IMR-90 (cell line): Measurements from ENCODE around the gene MYCBP. TPM values are rescaled to one million over a fixed set of nuclear protein-coding genes. Genes with fewer than 3 reads are reported as not detected.

ENCODE experiments used
- ATAC-seq: fragments of 200-7000 bp; cut with Tn5 transposase; 2 replicates; pipeline ENCODE4 v1.9.1; 2020; ENCODE audit warnings: low read depth, mild to moderate bottlenecking, moderate library complexity
- BruUV-seq: library from RNA; stranded (reverse); fragments of 400-500 nt; replicated peaks from 2 replicates; lab custom pipeline; 2021; lab: Mats Ljungman, UMichigan
- CTCF ChIA-PET: fragments of 300-600 bp; formaldehyde crosslinking; extraction: SDS; loops from one replicate; lab custom pipeline; 2021; ENCODE audit warnings: antibody characterized with exemption; lab: Yijun Ruan, JAX
- POLR2A ChIA-PET: fragments of 300-600 bp; sonication (Branson Sonifier 250); formaldehyde crosslinking; loops from one replicate; lab custom pipeline; 2022; ENCODE audit warnings: antibody characterized with exemption; ENCODE audit not compliant: unreplicated experiment; lab: Charles Lee
- DNase-seq: peaks from one replicate; pipeline ENCODE4 v3.0.0; 2013
- H2AFZ ChIP-seq: replicated peaks from 2 replicates; pipeline ENCODE3; 2013; ENCODE audit warnings: low read length, mild to moderate bottlenecking; ENCODE audit not compliant: poor library complexity
- H2AK5ac ChIP-seq: 2 replicates; pipeline ENCODE4 v1.6.1; 2013; ENCODE audit warnings: low read depth, low read length, inconsistent platforms
- H2AK9ac ChIP-seq: replicated peaks from 2 replicates; pipeline ENCODE3; 2013; ENCODE audit warnings: mild to moderate bottlenecking, low read depth, low read length, moderate library complexity; ENCODE audit not compliant: poor library complexity
- H2BK120ac ChIP-seq: 2 replicates; pipeline ENCODE4 v1.6.1; 2013; ENCODE audit warnings: low read depth, low read length, inconsistent platforms
- H2BK15ac ChIP-seq: 3 replicates; pipeline ENCODE4 v1.6.1; 2013; ENCODE audit warnings: low read depth, low read length, inconsistent platforms
- H2BK20ac ChIP-seq: 2 replicates; pipeline ENCODE4 v1.6.1; 2013; ENCODE audit warnings: low read depth, mild to moderate bottlenecking, inconsistent platforms, low read length, moderate library complexity
- H2BK5ac ChIP-seq: 2 replicates; pipeline ENCODE4 v1.6.1; 2013; ENCODE audit warnings: mild to moderate bottlenecking, low read depth, low read length, inconsistent platforms; ENCODE audit not compliant: poor library complexity, severe bottlenecking
- H3K14ac ChIP-seq: replicated peaks from 2 replicates; pipeline ENCODE4 v1.6.1; 2013; ENCODE audit warnings: low read depth, low read length, inconsistent platforms
- H3K18ac ChIP-seq: 2 replicates; pipeline ENCODE4 v1.6.1; 2013; ENCODE audit warnings: low read depth, low read length, control low read depth
- H3K23ac ChIP-seq: 2 replicates; pipeline ENCODE4 v1.6.1; 2013; ENCODE audit warnings: low read depth, low read length, inconsistent platforms
- H3K27ac ChIP-seq: 2 replicates; pipeline ENCODE4 v1.5.1; 2013; ENCODE audit warnings: mild to moderate bottlenecking, control low read depth, low read length; ENCODE audit not compliant: insufficient read depth
- H3K27me3 ChIP-seq: 2 replicates; pipeline ENCODE4 v1.6.1; 2013; ENCODE audit warnings: low read length; ENCODE audit not compliant: control insufficient read depth, insufficient read depth
- H3K36me3 ChIP-seq: 2 replicates; pipeline ENCODE4 v1.6.1; 2013; ENCODE audit warnings: low read length, mixed read lengths; ENCODE audit not compliant: control insufficient read depth, insufficient read depth
- H3K4ac ChIP-seq: 2 replicates; pipeline ENCODE4 v1.6.1; 2013; ENCODE audit warnings: low read depth, low read length, inconsistent platforms
- H3K4me1 ChIP-seq: 2 replicates; pipeline ENCODE4 v1.6.1; 2013; ENCODE audit warnings: low read length, mixed read lengths; ENCODE audit not compliant: control insufficient read depth, insufficient read depth
- H3K4me2 ChIP-seq: 2 replicates; pipeline ENCODE4 v1.6.1; 2013; ENCODE audit warnings: low read depth, mild to moderate bottlenecking, control low read depth, low read length, moderate library complexity
- H3K4me3 ChIP-seq: 2 replicates; pipeline ENCODE4 v1.5.1; 2013; ENCODE audit warnings: low read depth, mild to moderate bottlenecking, control low read depth, low read length, moderate library complexity; ENCODE audit not compliant: insufficient read depth
- H3K56ac ChIP-seq: 2 replicates; pipeline ENCODE4 v1.6.1; 2013; ENCODE audit warnings: low read length, inconsistent platforms; ENCODE audit not compliant: insufficient read depth; ENCODE audit errors: extremely low read depth
- H3K79me1 ChIP-seq, 2 experiments: 2 replicates each; pipeline ENCODE4 v1.6.1; 2013; ENCODE audit warnings: low read length in 2 of 2, inconsistent platforms in 1 of 2, low read depth in 1 of 2
- H3K9ac ChIP-seq: 2 replicates; pipeline ENCODE4 v1.6.1; 2013; ENCODE audit warnings: low read depth, low read length, control low read depth
- H3K9me1 ChIP-seq: 2 replicates; pipeline ENCODE4 v1.6.1; 2013; ENCODE audit warnings: low read length, inconsistent platforms; ENCODE audit not compliant: insufficient read depth
- H3K9me3 ChIP-seq: 2 replicates; pipeline ENCODE4 v1.6.1; 2013; ENCODE audit warnings: low read length; ENCODE audit not compliant: control insufficient read depth, insufficient read depth
- H4K20me1 ChIP-seq: 2 replicates; pipeline ENCODE4 v1.6.1; 2013; ENCODE audit warnings: low read length, inconsistent platforms; ENCODE audit not compliant: insufficient read depth
- H4K5ac ChIP-seq: 2 replicates; pipeline ENCODE4 v1.6.1; 2013; ENCODE audit warnings: mild to moderate bottlenecking, low read depth, low read length, control low read depth
- H4K8ac ChIP-seq, 2 experiments: 2 replicates each; pipeline ENCODE4 v1.6.1; 2013; ENCODE audit warnings: low read depth in 2 of 2, low read length in 2 of 2, control low read depth in 1 of 2, inconsistent platforms in 1 of 2
- H4K91ac ChIP-seq: 2 replicates; pipeline ENCODE4 v1.6.1; 2013; ENCODE audit warnings: low read depth, low read length, inconsistent platforms; ENCODE audit not compliant: insufficient read depth
- BHLHE40 ChIP-seq: fragments of 150-350 bp; IDR thresholded peaks from 2 replicates; pipeline ENCODE4 v1.6.1; 2016; ENCODE audit warnings: mild to moderate bottlenecking, low read depth, low read length
- CHD1 ChIP-seq: IDR thresholded peaks from 2 replicates; pipeline ENCODE4 v1.6.1; 2012; ENCODE audit warnings: low read depth, low read length, improper control_type of control experiment
- FOS ChIP-seq: fragments of 150-350 bp; IDR thresholded peaks from 2 replicates; pipeline ENCODE4 v1.6.1; 2016; ENCODE audit warnings: low read depth, low read length
- MAFK ChIP-seq: IDR thresholded peaks from 2 replicates; pipeline ENCODE4 v1.6.1; 2012; ENCODE audit warnings: low read depth, low read length, improper control_type of control experiment
- MAZ ChIP-seq: IDR thresholded peaks from 2 replicates; pipeline ENCODE4 v1.6.1; 2012; ENCODE audit warnings: low read depth, mild to moderate bottlenecking, low read length, improper control_type of control experiment, moderate library complexity, borderline replicate concordance
- MXI1 ChIP-seq: IDR thresholded peaks from 2 replicates; pipeline ENCODE4 v1.6.1; 2012; ENCODE audit warnings: low read depth, mild to moderate bottlenecking, low read length, moderate library complexity, borderline replicate concordance
- POLR2A ChIP-seq: IDR thresholded peaks from 2 replicates; pipeline ENCODE4 v1.6.1; 2012; ENCODE audit warnings: mild to moderate bottlenecking, low read depth, low read length
- RAD21 ChIP-seq: IDR thresholded peaks from 2 replicates; pipeline ENCODE4 v1.6.1; 2012; ENCODE audit warnings: low read length, improper control_type of control experiment
- RCOR1 ChIP-seq: IDR thresholded peaks from 2 replicates; pipeline ENCODE4 v1.6.1; 2012; ENCODE audit warnings: mild to moderate bottlenecking, low read length, improper control_type of control experiment; ENCODE audit not compliant: insufficient replicate concordance
- RFX5 ChIP-seq: IDR thresholded peaks from 2 replicates; pipeline ENCODE4 v1.8.0; 2012; ENCODE audit warnings: low read depth, mild to moderate bottlenecking, low read length, moderate library complexity
- SMC3 ChIP-seq: fragments of 150-350 bp; IDR thresholded peaks from 2 replicates; pipeline ENCODE4 v1.6.1; 2016; ENCODE audit warnings: low read depth, mild to moderate bottlenecking, antibody characterized with exemption, low read length, moderate library complexity
- WGBS, 2 experiments: methylation state at CpG; one replicate each; pipeline versions ENCODE4 v1.1.5 to v1.1.7; 2013; ENCODE audit warnings: missing lambda C conversion rate in 2 of 2; ENCODE audit not compliant: insufficient read length in 1 of 2; ENCODE audit errors: extremely low coverage in 2 of 2; 5-methylcytosine and 5-hydroxymethylcytosine counted together
- dilution Hi-C: fragments of 300-500 bp; cut with HindIII; formaldehyde crosslinking; loops from one replicate; pipeline ENCODE4 v1.14.3; 2018; ENCODE audit warnings: low sequenced_read_pairs; ENCODE audit not compliant: unreplicated experiment
- in situ Hi-C: fragments of 300-500 bp; cut with MboI; formaldehyde crosslinking; loops from 3 replicates; pipeline ENCODE4 v1.14.3; 2019; ENCODE audit warnings: low sequenced_read_pairs, inconsistent platforms, mixed read lengths
- intact Hi-C: fragments of 100-400 bp; cut with micrococcal nuclease; formaldehyde crosslinking; loops from 2 replicates; pipeline ENCODE4 v1.10.0; 2022
- polyA plus RNA-seq, 3 experiments: library from polyadenylated mRNA; depleted of rRNA; stranded (reverse); fragments of >200 nt; gene quantifications; 2 replicates each; pipeline ENCODE4 v1.2.3, GENCODE V29; 2012; ENCODE audit warnings: low replicate concordance in 1 of 3
- total RNA-seq: library from RNA; depleted of rRNA; stranded (reverse); fragments of >200 nt; gene quantifications from 2 replicates; pipeline ENCODE4 v1.2.3, GENCODE V29; 2012
- TF ChIP-seq, protein P1 (sequence below): fragments of 150-350 bp; IDR thresholded peaks from 2 replicates; pipeline ENCODE4 v1.6.1; 2016; ENCODE audit warnings: low read depth, mild to moderate bottlenecking, low read length, moderate library complexity, borderline replicate concordance
- TF ChIP-seq, protein P2 (sequence below): fragments of 150-350 bp; IDR thresholded peaks from 2 replicates; pipeline ENCODE4 v1.6.1; 2017; ENCODE audit warnings: mild to moderate bottlenecking, antibody characterized with exemption, low read length, low read depth

Gene MYCBP
- total and polyA plus RNA-seq, 2 of the 4 experiments (the other 2 are of a cell fraction), result 9.9 to 11.9 TPM

DNA sequence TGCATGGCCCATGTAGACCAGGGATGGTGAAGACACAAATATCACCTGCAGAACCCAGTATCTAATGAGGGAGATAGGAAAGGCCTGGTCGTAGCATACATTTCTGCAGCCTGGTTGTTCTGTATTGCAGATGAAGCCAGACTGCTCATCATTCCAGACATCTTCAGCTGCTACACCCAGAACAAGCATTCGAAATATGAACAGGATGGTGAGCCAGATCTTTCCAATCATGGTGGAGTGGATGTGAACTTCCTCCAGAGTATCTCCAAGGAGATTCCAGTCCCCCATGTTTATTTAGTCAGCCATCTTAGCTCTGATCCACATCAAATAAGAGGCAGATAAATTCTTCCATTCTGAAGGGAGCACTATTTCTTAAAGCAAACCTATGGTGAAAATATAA is 2.7 kb upstream of the MYCBP start:
- no peak overlapping the region for H4K8ac ChIP-seq
- no peak for DNase-seq
- H3K4me3 ChIP-seq, result no peak overlapping the region
- peaks cover 18 to 34% of the 10 kb centered on the region in 2 experiments for H3K79me1 ChIP-seq
- intact Hi-C loops (no loop called here), in situ Hi-C loops (no loop called here), dilution Hi-C loops (no loop called here)
- no TSS peak for BruUV-seq
- ChIA-PET CTCF (no interaction called here), POLR2A (interaction anchor here (0.6 kb wide), 1 partner anchor 118 kb away, joined by 5 read pairs; no protein-coding TSS in a partner anchor)
- H3K4me1 ChIP-seq, result no peaks in the 10 kb centered on the region; the same call in 1 of the 2 replicates
- no peak overlapping the region for H3K18ac ChIP-seq
- no peak overlapping the region for H2BK120ac ChIP-seq
- H3K9me3 ChIP-seq, result no peaks in the 10 kb centered on the region
- H3K9me1 ChIP-seq, result 0 out of 2 replicates have a peak, but pooled peaks cover 8% of the 10 kb centered on the region
- H3K14ac ChIP-seq, result no peak overlapping the region
- H4K5ac ChIP-seq, result no peak overlapping the region
- no peak overlapping the region for H3K56ac ChIP-seq
- no peak overlapping the region for H3K4ac ChIP-seq
- H2AFZ ChIP-seq, result no peak overlapping the region
- no peak overlapping the region for H2BK20ac ChIP-seq
- H3K27ac ChIP-seq, result no peak overlapping the region
- no peak overlapping the region for H2BK5ac ChIP-seq
- H2BK15ac ChIP-seq, result no peak overlapping the region
- 100% methylated on average over 1 of the region's 2 CpGs; no CpG with 5 or more reads in 1 of the 2 experiments for WGBS, 2 experiments
- no peak overlapping the region for H3K4me2 ChIP-seq
- H2AK9ac ChIP-seq, result no peak overlapping the region
- no peak overlapping the region for H4K91ac ChIP-seq
- H3K27me3 ChIP-seq, result no peaks in the 10 kb centered on the region
- H3K23ac ChIP-seq, result no peak overlapping the region
- H4K20me1 ChIP-seq, result no peaks in the 10 kb centered on the region
- H2AK5ac ChIP-seq, result no peak overlapping the region
- H3K36me3 ChIP-seq, result no peaks in the 10 kb centered on the region
- ATAC-seq, result no peak
- no peak overlapping the region for H3K9ac ChIP-seq
- TF ChIP-seq SMC3, result no peak
- TF ChIP-seq RCOR1, result no peak
- TF ChIP-seq, protein P1, sequence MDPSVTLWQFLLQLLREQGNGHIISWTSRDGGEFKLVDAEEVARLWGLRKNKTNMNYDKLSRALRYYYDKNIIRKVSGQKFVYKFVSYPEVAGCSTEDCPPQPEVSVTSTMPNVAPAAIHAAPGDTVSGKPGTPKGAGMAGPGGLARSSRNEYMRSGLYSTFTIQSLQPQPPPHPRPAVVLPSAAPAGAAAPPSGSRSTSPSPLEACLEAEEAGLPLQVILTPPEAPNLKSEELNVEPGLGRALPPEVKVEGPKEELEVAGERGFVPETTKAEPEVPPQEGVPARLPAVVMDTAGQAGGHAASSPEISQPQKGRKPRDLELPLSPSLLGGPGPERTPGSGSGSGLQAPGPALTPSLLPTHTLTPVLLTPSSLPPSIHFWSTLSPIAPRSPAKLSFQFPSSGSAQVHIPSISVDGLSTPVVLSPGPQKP, result no peak
- TF ChIP-seq RAD21, result no peak
- no peak for TF ChIP-seq BHLHE40
- TF ChIP-seq, protein P2, sequence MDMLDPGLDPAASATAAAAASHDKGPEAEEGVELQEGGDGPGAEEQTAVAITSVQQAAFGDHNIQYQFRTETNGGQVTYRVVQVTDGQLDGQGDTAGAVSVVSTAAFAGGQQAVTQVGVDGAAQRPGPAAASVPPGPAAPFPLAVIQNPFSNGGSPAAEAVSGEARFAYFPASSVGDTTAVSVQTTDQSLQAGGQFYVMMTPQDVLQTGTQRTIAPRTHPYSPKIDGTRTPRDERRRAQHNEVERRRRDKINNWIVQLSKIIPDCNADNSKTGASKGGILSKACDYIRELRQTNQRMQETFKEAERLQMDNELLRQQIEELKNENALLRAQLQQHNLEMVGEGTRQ, result no peak
- no peak for TF ChIP-seq MAFK
- TF ChIP-seq MAZ, result no peak
- no peak for TF ChIP-seq MXI1
- TF ChIP-seq RFX5, result no peak
- no peak for TF ChIP-seq FOS
- TF ChIP-seq CHD1, result no peak
- no peak for TF ChIP-seq POLR2A
